ENCODE results near the gene C6orf47.
A peak's percentile ranks its signal among the peaks of the same experiment; 100 is the strongest.

The C6orf47 gene

DNA sequence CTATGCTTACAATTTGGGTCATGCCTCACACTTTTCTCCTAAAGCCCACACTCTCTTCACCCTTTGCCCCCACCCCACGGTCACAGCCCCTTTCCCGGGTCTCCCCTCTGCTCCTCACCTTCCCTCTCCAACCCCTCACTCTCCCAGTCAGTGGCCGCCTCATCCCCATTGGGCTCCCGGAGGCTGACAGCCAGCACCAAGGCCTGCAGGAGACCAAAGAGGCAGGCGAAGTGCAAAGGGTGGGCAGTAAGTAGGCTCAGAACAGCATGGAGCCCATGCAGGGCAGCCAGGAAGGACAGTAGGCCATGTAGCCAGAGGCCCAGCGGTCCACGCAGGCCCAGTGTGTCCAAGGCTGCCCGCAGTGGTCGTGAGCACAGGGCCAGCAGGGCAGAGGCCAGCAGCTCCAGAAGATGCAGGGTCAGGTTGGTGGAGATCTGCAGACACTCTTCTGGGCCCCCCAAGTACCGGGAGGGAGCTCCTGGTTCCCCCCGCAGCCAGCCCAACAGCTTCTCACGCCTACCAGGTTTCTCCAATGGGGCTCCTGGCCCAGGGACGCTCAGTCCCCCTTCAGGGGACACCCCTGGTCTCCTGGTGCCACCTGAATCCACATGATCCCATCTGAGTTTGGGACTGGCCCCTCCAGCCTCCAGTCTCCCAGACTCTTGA is 1.5 kb downstream of the C6orf47 start:
- peaks cover 28% of the 10 kb centered on the region for H3K4me1 ChIP-seq (ENCODE audit: low read length)
- TF ChIP-seq, protein P1, sequence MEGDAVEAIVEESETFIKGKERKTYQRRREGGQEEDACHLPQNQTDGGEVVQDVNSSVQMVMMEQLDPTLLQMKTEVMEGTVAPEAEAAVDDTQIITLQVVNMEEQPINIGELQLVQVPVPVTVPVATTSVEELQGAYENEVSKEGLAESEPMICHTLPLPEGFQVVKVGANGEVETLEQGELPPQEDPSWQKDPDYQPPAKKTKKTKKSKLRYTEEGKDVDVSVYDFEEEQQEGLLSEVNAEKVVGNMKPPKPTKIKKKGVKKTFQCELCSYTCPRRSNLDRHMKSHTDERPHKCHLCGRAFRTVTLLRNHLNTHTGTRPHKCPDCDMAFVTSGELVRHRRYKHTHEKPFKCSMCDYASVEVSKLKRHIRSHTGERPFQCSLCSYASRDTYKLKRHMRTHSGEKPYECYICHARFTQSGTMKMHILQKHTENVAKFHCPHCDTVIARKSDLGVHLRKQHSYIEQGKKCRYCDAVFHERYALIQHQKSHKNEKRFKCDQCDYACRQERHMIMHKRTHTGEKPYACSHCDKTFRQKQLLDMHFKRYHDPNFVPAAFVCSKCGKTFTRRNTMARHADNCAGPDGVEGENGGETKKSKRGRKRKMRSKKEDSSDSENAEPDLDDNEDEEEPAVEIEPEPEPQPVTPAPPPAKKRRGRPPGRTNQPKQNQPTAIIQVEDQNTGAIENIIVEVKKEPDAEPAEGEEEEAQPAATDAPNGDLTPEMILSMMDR (IDR thresholded peaks at IDR 0.05; ENCODE audit: low read depth, low read length), result no peak
- no peak for TF ChIP-seq EZH2phosphoT487 (IDR thresholded peaks at IDR 0.05; ENCODE audit: low read depth)
- peak overlapping the region; percentile 99; the same call in 1 of the 2 replicates for H3K9ac ChIP-seq (ENCODE audit: low read length)
- H3K9me3 ChIP-seq (ENCODE audit: insufficient read depth, low read length), result no peaks in the 10 kb centered on the region
- H3K36me3 ChIP-seq (replicated peaks; ENCODE audit: low read depth, low read length), result peaks cover 17% of the 10 kb centered on the region
- H3K27me3 ChIP-seq (ENCODE audit: low read depth, low read length), result no peaks in the 10 kb centered on the region
- peak overlapping the region; percentile 100; the same call in 1 of the 2 replicates for H3K4me3 ChIP-seq (ENCODE audit: low read length)
- H3K79me2 ChIP-seq (ENCODE audit: low read length), result peaks cover 27% of the 10 kb centered on the region
- H4K20me1 ChIP-seq (ENCODE audit: insufficient read depth, low read length), result no peaks in the 10 kb centered on the region
- H2AFZ ChIP-seq (ENCODE audit: low read depth, low read length), result no peak overlapping the region
- no peak overlapping the region for H3K27ac ChIP-seq (ENCODE audit: low read length)
- H3K4me2 ChIP-seq (ENCODE audit: low read length), result peak overlapping the region; percentile 100

DNA sequence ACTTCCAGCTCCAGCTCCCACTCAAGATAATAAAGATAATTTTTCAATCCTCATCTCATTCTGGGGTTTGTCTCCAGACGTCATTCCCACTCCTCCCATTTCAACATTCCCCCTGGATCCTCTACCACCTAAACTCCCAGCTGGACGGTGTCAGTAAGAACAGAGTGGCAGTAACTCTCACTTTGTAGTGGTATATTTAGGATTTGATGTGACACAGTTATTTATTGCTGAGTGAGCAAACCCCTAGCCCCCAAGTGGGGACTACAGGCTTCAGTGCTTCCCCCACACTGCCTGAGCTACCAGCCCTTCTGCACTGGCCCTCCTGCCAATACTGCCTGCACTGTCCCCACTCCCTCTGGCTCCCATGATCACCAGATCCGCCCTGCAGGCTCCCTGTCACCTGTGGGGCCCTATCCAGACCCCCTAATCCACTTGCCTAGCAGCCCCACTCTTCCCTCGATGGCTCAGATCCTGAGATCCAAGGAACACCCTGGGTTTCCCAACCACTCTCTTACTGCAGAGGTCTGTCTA is 2.4 kb downstream of the C6orf47 start:
- no peak overlapping the region for H3K4me3 ChIP-seq (ENCODE audit: low read length)
- no peak overlapping the region for H3K27ac ChIP-seq (ENCODE audit: low read length)
- TF ChIP-seq EZH2phosphoT487 (IDR thresholded peaks at IDR 0.05; ENCODE audit: low read depth), result no peak
- TF ChIP-seq, protein P1 (IDR thresholded peaks at IDR 0.05; ENCODE audit: low read depth, low read length), result no peak
- peaks cover 24% of the 10 kb centered on the region for H3K79me2 ChIP-seq (ENCODE audit: low read length)
- no peak overlapping the region for H2AFZ ChIP-seq (ENCODE audit: low read depth, low read length)
- peaks cover 8% of the 10 kb centered on the region for H3K36me3 ChIP-seq (replicated peaks; ENCODE audit: low read depth, low read length)
- H3K4me2 ChIP-seq (ENCODE audit: low read length), result no peak overlapping the region
- peaks cover 28% of the 10 kb centered on the region for H3K4me1 ChIP-seq (ENCODE audit: low read length)
- no peaks in the 10 kb centered on the region for H3K27me3 ChIP-seq (ENCODE audit: low read depth, low read length)
- H3K9ac ChIP-seq (ENCODE audit: low read length), result no peak overlapping the region
- H4K20me1 ChIP-seq (ENCODE audit: insufficient read depth, low read length), result no peaks in the 10 kb centered on the region
- H3K9me3 ChIP-seq (ENCODE audit: insufficient read depth, low read length), result no peaks in the 10 kb centered on the region

DNA sequence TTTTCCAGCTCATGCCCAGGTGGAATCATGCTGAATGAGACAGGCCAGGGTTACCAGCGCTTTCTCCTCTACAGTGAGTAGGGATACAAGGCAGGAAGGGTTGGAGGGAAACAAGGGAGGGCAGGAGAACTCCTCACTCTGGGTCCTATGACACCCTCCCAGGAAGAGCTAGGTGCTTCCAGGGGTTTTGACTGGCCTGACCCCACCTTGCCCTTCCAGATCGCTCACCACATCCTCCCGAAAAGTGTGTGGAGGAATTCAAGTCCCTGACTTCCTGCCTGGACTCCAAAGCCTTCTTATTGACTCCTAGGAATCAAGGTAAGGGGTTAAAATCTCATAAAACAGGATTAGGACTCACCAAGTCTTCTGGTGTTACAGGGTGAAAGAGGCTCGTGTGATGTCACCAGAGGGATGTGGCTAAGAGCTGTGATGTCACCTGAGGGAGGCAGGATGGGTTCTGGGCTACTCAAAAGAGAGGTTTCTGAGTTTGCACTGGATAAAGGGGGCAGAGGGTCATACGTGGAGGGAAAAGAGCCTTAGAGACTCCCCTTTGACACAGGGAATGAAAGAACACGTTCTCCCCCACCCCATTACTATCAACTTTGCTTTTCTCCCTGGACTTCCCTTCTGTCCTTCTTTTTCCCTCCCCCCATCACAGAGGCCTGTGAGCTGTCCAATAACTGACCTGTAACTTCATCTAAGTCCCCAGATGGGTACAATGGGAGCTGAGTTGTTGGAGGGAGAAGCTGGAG is 3.0 kb downstream of the C6orf47 start:
- TF ChIP-seq EZH2phosphoT487 (IDR thresholded peaks at IDR 0.05; ENCODE audit: low read depth), result no peak
- TF ChIP-seq, protein P1 (IDR thresholded peaks at IDR 0.05; ENCODE audit: low read depth, low read length), result no peak
- no peaks in the 10 kb centered on the region for H3K27me3 ChIP-seq (ENCODE audit: low read depth, low read length)
- no peak overlapping the region for H3K27ac ChIP-seq (ENCODE audit: low read length)
- peaks cover 25% of the 10 kb centered on the region for H3K79me2 ChIP-seq (ENCODE audit: low read length)
- no peaks in the 10 kb centered on the region for H4K20me1 ChIP-seq (ENCODE audit: insufficient read depth, low read length)
- no peak overlapping the region for H3K4me2 ChIP-seq (ENCODE audit: low read length)
- peaks cover 7% of the 10 kb centered on the region for H3K36me3 ChIP-seq (replicated peaks; ENCODE audit: low read depth, low read length)
- no peaks in the 10 kb centered on the region for H3K9me3 ChIP-seq (ENCODE audit: insufficient read depth, low read length)
- H3K4me3 ChIP-seq (ENCODE audit: low read length), result no peak overlapping the region
- H2AFZ ChIP-seq (ENCODE audit: low read depth, low read length), result no peak overlapping the region
- H3K9ac ChIP-seq (ENCODE audit: low read length), result no peak overlapping the region
- peaks cover 28% of the 10 kb centered on the region for H3K4me1 ChIP-seq (ENCODE audit: low read length)
